K562 (cell line): ENCODE results near the gene MAN2B1. TPM values are rescaled to one million over a fixed set of nuclear protein-coding genes. Genes with fewer than 3 reads are reported as not detected.

Source experiments
- CUX1 ChIP-seq: fragments of 200-800 bp; sonication (Bioruptor generic); IDR thresholded peaks from 2 replicates; pipeline ENCODE4 v1.6.1; 2016; ENCODE audit warnings: missing genetic modification characterization, missing compliant biosample characterization
- ETV1 ChIP-seq: fragments of 450-650 bp; conservative IDR thresholded peaks from 2 replicates; pipeline ENCODE4 v1.6.1; 2016; ENCODE audit warnings: missing genetic modification characterization, control low read depth, low read depth, missing compliant biosample characterization
- FOXK2 ChIP-seq, 2 experiments: fragments of 450-650 bp; IDR thresholded peaks in 1 of 2; conservative IDR thresholded peaks in 1 of 2; 2 replicates each; pipeline ENCODE4 v1.6.1; 2016; ENCODE audit warnings: low read depth in 2 of 2, mild to moderate bottlenecking in 1 of 2
- MGA ChIP-seq: fragments of 450-650 bp; IDR thresholded peaks from 2 replicates; pipeline ENCODE4 v1.6.1; 2016; ENCODE audit warnings: mild to moderate bottlenecking, moderate library complexity
- VEZF1 ChIP-seq: fragments of 200-800 bp; sonication (Bioruptor generic); IDR thresholded peaks from 2 replicates; pipeline ENCODE4 v1.6.1; 2017; ENCODE audit warnings: missing genetic modification characterization, missing compliant biosample characterization
- polyA plus RNA-seq, 8 experiments: library from polyadenylated mRNA; depleted of rRNA in 4 of 8; stranded (reverse) in 5 of 8; unstranded in 3 of 8; fragments of >200 nt; fragmentation: Nextera tagmentation in 2 of 8; fragmentation: Illumina TruSeq in 1 of 8; extraction: Ambion mirVana in 2 of 8; extraction: Trizol in 1 of 8; gene quantifications; 2 replicates each; pipeline versions ENCODE4 v1.2.1 to v1.2.3, GENCODE V29; 2011 to 2014; ENCODE audit warnings: inconsistent platforms in 1 of 8, missing spikeins in 1 of 8
- total RNA-seq, 7 experiments: library from RNA; depleted of rRNA in 6 of 7; stranded (reverse); fragments of >200 nt in 6 of 7; fragmentation: Illumina TruSeq in 2 of 7; extraction: Trizol in 2 of 7; gene quantifications; 2 replicates each; pipeline versions ENCODE4 v1.2.1 to v1.2.3, GENCODE V29; 2011 to 2021; ENCODE audit warnings: low replicate concordance in 1 of 7
- TF ChIP-seq, protein P1 (sequence below), 3 experiments: IDR thresholded peaks in 2 of 3; conservative IDR thresholded peaks in 1 of 3; 2 replicates each; pipeline ENCODE4 v1.5.1; 2011 to 2012; ENCODE audit warnings: low read length in 3 of 3, mild to moderate bottlenecking in 3 of 3, control low read depth in 2 of 3, improper control_type of control experiment in 1 of 3, inconsistent platforms in 1 of 3, low read depth in 1 of 3, mixed read lengths in 1 of 3, moderate library complexity in 1 of 3; ENCODE audit not compliant: insufficient read depth in 2 of 3

MAN2B1 gene
- total and polyA plus RNA-seq, 9 of the 15 experiments (the other 6 are each of a cell fraction or from before 2014, with no cell fraction given) = 0.59 to 33.8 (median 11.4) TPM

GRCh38 chr19:12611361-12611699 lies 55.2 kb downstream of the MAN2B1 start (continued):
- TF ChIP-seq MGA (no peak), ETV1 (peak; percentile 48; the same call in 1 of the 2 replicates), VEZF1 (CRISPR knock-in tag) (peak; percentile 28), FOXK2 (conservative IDR thresholded peaks at IDR 0.05 in 1 of 2, IDR thresholded peaks at IDR 0.05 in 1 of 2; ENCODE audit: low read depth in 2 of 2) (0 out of 4 replicates have a peak, but pooled peaks of 1 of the 2 experiments have one; percentile 41), CUX1 (CRISPR knock-in tag) (no peak)
- TF ChIP-seq, protein P1, sequence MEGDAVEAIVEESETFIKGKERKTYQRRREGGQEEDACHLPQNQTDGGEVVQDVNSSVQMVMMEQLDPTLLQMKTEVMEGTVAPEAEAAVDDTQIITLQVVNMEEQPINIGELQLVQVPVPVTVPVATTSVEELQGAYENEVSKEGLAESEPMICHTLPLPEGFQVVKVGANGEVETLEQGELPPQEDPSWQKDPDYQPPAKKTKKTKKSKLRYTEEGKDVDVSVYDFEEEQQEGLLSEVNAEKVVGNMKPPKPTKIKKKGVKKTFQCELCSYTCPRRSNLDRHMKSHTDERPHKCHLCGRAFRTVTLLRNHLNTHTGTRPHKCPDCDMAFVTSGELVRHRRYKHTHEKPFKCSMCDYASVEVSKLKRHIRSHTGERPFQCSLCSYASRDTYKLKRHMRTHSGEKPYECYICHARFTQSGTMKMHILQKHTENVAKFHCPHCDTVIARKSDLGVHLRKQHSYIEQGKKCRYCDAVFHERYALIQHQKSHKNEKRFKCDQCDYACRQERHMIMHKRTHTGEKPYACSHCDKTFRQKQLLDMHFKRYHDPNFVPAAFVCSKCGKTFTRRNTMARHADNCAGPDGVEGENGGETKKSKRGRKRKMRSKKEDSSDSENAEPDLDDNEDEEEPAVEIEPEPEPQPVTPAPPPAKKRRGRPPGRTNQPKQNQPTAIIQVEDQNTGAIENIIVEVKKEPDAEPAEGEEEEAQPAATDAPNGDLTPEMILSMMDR (IDR thresholded peaks at IDR 0.05 in 2 of 3, conservative IDR thresholded peaks at IDR 0.05 in 1 of 3; ENCODE audit: insufficient read depth in 2 of 3, low read depth in 1 of 3, low read length in 3 of 3) = no peak
